Glomerular visceral epithelial cell (primary cell): ENCODE results near the gene MINK1.

Source experiments
- DNase-seq: peaks from one replicate; pipeline ENCODE4 v3.0.0-alpha.2; 2016; ENCODE audit errors: extremely low spot score

The MINK1 gene

GRCh38 chr17:4870855-4871254, 37.7 kb downstream of the MINK1 start:
- DNase-seq, result no peak

GRCh38 chr17:4872786-4873185, 39.6 kb downstream of the MINK1 start:
- no peak for DNase-seq

GRCh38 chr17:4877089-4877488, 43.9 kb downstream of the MINK1 start:
- DNase-seq, result no peak

- DNase-seq, result no peak
Observed at GRCh38 chr17:4879601-4880000, 46.5 kb downstream of the MINK1 start.

GRCh38 chr17:4880857-4881256, 47.7 kb downstream of the MINK1 start:
- no peak for DNase-seq

- DNase-seq, result peak; percentile 51
Observed at GRCh38 chr17:4881761-4882555, 48.8 kb downstream of the MINK1 start.

DNA sequence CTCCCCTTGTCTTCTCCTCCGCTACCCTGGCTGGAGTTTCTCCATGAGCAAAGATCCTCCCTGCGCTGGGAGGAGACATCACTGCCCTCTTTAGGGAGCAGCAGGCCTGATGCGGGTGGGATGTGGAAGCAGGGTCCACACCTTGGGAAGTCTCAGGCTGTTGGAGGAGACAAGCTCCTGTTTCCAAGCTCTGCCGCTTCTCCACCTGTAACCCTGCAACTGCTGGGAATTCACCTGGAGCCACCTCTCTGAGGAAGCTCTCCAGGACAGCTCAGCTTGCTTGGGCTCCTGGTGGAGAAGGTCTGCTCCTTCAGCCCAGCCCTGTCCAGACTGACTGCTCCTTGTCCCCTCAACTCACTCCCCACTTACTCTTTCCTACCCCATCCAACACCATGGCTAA, 51.3 kb downstream of the MINK1 start:
- no peak for DNase-seq

DNA sequence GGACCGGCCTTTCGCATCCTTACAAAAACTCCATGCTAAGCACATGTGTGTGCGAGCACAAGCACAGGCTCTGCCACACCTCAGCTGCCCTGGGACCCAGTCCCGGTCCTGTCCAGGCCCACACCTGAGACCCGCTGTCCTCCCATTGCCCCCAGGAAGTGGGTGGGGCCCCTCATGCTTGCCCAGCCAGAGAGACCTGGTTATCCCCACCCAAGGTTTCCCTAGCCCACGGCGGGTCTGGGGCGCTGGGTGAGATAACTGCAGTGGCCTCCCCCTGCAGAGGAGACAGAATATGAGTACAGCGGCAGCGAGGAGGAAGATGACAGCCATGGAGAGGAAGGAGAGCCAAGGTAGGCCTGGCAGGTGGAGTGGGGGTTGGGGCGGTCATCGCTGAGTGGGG, 53.7 kb downstream of the MINK1 start:
- no peak for DNase-seq

GRCh38 chr17:4887581-4887980, 54.4 kb downstream of the MINK1 start:
- DNase-seq, result no peak

- DNase-seq, result no peak
Observed at GRCh38 chr17:4891411-4892410, 58.6 kb downstream of the MINK1 start.

DNA sequence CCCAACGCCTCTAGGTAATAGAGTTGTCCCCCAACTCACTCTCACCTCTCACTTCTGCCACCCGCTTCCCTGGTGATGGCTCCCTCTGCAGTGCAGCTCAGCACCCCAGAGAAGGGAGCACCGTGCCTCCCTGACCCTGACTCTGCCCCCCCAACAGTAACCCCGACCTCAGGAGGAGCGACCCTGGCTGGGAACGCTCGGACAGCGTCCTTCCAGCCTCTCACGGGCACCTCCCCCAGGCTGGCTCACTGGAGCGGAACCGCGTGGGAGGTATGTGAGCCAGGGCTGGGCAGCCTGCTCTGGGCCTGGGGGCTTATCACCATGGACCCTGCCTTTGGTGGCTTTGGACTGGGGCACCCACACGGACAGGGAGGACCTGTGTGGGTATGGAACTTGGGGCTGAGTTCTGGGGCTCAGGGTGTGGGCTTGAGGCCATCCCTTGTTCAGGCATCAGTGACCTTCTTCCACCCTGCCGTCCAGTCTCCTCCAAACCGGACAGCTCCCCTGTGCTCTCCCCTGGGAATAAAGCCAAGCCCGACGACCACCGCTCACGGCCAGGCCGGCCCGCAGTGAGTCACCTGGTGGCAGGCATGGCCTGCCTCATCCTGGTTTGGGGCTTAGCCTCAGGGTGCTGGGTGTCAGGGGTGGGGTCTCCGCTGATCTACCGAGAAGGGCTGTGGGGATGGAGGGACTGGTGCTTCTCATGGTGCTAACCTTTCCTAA, 59.5 kb downstream of the MINK1 start:
- no peak for DNase-seq

DNA sequence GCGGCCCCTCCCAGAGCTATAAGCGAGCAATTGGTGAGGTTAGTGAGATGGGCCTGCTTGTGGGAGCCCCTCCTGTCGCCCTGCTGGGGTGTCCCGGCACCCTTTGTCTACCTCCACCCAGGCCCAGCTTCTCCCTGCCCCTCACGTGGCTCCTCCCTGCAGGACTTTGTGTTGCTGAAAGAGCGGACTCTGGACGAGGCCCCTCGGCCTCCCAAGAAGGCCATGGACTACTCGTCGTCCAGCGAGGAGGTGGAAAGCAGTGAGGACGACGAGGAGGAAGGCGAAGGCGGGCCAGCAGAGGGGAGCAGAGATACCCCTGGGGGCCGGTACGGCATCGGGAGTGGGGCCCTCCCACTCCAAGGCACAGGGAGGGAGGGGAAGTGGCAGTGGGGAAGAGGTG, 60.1 kb downstream of the MINK1 start:
- no peak for DNase-seq

- no peak for DNase-seq
Observed at GRCh38 chr17:4893721-4894560, 60.8 kb downstream of the MINK1 start.

DNA sequence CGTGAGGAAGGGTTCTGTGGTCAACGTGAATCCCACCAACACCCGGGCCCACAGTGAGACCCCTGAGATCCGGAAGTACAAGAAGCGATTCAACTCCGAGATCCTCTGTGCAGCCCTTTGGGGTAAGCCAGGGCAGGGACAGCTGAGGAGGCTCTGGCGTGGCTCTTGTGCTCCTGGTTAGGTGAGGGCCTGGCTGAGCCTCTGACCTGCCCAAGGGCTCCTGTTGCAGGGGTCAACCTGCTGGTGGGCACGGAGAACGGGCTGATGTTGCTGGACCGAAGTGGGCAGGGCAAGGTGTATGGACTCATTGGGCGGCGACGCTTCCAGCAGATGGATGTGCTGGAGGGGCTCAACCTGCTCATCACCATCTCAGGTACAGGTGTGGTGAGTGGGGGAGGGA, 62.0 kb downstream of the MINK1 start:
- no peak for DNase-seq

- DNase-seq, result no peak
Observed at GRCh38 chr17:4895657-4896331, 62.7 kb downstream of the MINK1 start.

- DNase-seq, result no peak
Observed at GRCh38 chr17:4896332-4897197, 63.4 kb downstream of the MINK1 start.

- no peak for DNase-seq
Observed at GRCh38 chr17:4897198-4897687, 64.1 kb downstream of the MINK1 start.

GRCh38 chr17:4897785-4898184, 64.6 kb downstream of the MINK1 start:
- DNase-seq, result no peak

GRCh38 chr17:4898351-4898750, 65.2 kb downstream of the MINK1 start:
- DNase-seq, result no peak
